IMR-90 (cell line): ENCODE measurements around the gene HYLS1. TPM values are rescaled to one million over a fixed set of nuclear protein-coding genes. Genes with fewer than 3 reads are reported as not detected.

Experiments used
- ATAC-seq: fragments of 200-7000 bp; cut with Tn5 transposase; 2 replicates; pipeline ENCODE4 v1.9.1; 2020; ENCODE audit warnings: low read depth, mild to moderate bottlenecking, moderate library complexity
- BruUV-seq: library from RNA; stranded (reverse); fragments of 400-500 nt; replicated peaks from 2 replicates; lab custom pipeline; 2021; lab: Mats Ljungman, UMichigan
- CTCF ChIA-PET: fragments of 300-600 bp; formaldehyde crosslinking; extraction: SDS; loops from one replicate; lab custom pipeline; 2021; ENCODE audit warnings: antibody characterized with exemption; lab: Yijun Ruan, JAX
- POLR2A ChIA-PET: fragments of 300-600 bp; sonication (Branson Sonifier 250); formaldehyde crosslinking; loops from one replicate; lab custom pipeline; 2022; ENCODE audit warnings: antibody characterized with exemption; ENCODE audit not compliant: unreplicated experiment; lab: Charles Lee
- DNase-seq: peaks from one replicate; pipeline ENCODE4 v3.0.0; 2013
- H2AFZ ChIP-seq: replicated peaks from 2 replicates; pipeline ENCODE3; 2013; ENCODE audit warnings: low read length, mild to moderate bottlenecking; ENCODE audit not compliant: poor library complexity
- H2AK5ac ChIP-seq: 2 replicates; pipeline ENCODE4 v1.6.1; 2013; ENCODE audit warnings: low read depth, low read length, inconsistent platforms
- H2AK9ac ChIP-seq: replicated peaks from 2 replicates; pipeline ENCODE3; 2013; ENCODE audit warnings: mild to moderate bottlenecking, low read depth, low read length, moderate library complexity; ENCODE audit not compliant: poor library complexity
- H2BK120ac ChIP-seq: 2 replicates; pipeline ENCODE4 v1.6.1; 2013; ENCODE audit warnings: low read depth, low read length, inconsistent platforms
- H2BK15ac ChIP-seq: 3 replicates; pipeline ENCODE4 v1.6.1; 2013; ENCODE audit warnings: low read depth, low read length, inconsistent platforms
- H2BK20ac ChIP-seq: 2 replicates; pipeline ENCODE4 v1.6.1; 2013; ENCODE audit warnings: low read depth, mild to moderate bottlenecking, inconsistent platforms, low read length, moderate library complexity
- H2BK5ac ChIP-seq: 2 replicates; pipeline ENCODE4 v1.6.1; 2013; ENCODE audit warnings: mild to moderate bottlenecking, low read depth, low read length, inconsistent platforms; ENCODE audit not compliant: poor library complexity, severe bottlenecking
- H3K14ac ChIP-seq: replicated peaks from 2 replicates; pipeline ENCODE4 v1.6.1; 2013; ENCODE audit warnings: low read depth, low read length, inconsistent platforms
- H3K18ac ChIP-seq: 2 replicates; pipeline ENCODE4 v1.6.1; 2013; ENCODE audit warnings: low read depth, low read length, control low read depth
- H3K23ac ChIP-seq: 2 replicates; pipeline ENCODE4 v1.6.1; 2013; ENCODE audit warnings: low read depth, low read length, inconsistent platforms
- H3K27ac ChIP-seq: 2 replicates; pipeline ENCODE4 v1.5.1; 2013; ENCODE audit warnings: mild to moderate bottlenecking, control low read depth, low read length; ENCODE audit not compliant: insufficient read depth
- H3K27me3 ChIP-seq: 2 replicates; pipeline ENCODE4 v1.6.1; 2013; ENCODE audit warnings: low read length; ENCODE audit not compliant: control insufficient read depth, insufficient read depth
- H3K36me3 ChIP-seq: 2 replicates; pipeline ENCODE4 v1.6.1; 2013; ENCODE audit warnings: low read length, mixed read lengths; ENCODE audit not compliant: control insufficient read depth, insufficient read depth
- H3K4ac ChIP-seq: 2 replicates; pipeline ENCODE4 v1.6.1; 2013; ENCODE audit warnings: low read depth, low read length, inconsistent platforms
- H3K4me1 ChIP-seq: 2 replicates; pipeline ENCODE4 v1.6.1; 2013; ENCODE audit warnings: low read length, mixed read lengths; ENCODE audit not compliant: control insufficient read depth, insufficient read depth
- H3K4me2 ChIP-seq: 2 replicates; pipeline ENCODE4 v1.6.1; 2013; ENCODE audit warnings: low read depth, mild to moderate bottlenecking, control low read depth, low read length, moderate library complexity
- H3K4me3 ChIP-seq: 2 replicates; pipeline ENCODE4 v1.5.1; 2013; ENCODE audit warnings: low read depth, mild to moderate bottlenecking, control low read depth, low read length, moderate library complexity; ENCODE audit not compliant: insufficient read depth
- H3K56ac ChIP-seq: 2 replicates; pipeline ENCODE4 v1.6.1; 2013; ENCODE audit warnings: low read length, inconsistent platforms; ENCODE audit not compliant: insufficient read depth; ENCODE audit errors: extremely low read depth
- H3K79me1 ChIP-seq, 2 experiments: 2 replicates each; pipeline ENCODE4 v1.6.1; 2013; ENCODE audit warnings: low read length in 2 of 2, inconsistent platforms in 1 of 2, low read depth in 1 of 2
- H3K9ac ChIP-seq: 2 replicates; pipeline ENCODE4 v1.6.1; 2013; ENCODE audit warnings: low read depth, low read length, control low read depth
- H3K9me1 ChIP-seq: 2 replicates; pipeline ENCODE4 v1.6.1; 2013; ENCODE audit warnings: low read length, inconsistent platforms; ENCODE audit not compliant: insufficient read depth
- H3K9me3 ChIP-seq: 2 replicates; pipeline ENCODE4 v1.6.1; 2013; ENCODE audit warnings: low read length; ENCODE audit not compliant: control insufficient read depth, insufficient read depth
- H4K20me1 ChIP-seq: 2 replicates; pipeline ENCODE4 v1.6.1; 2013; ENCODE audit warnings: low read length, inconsistent platforms; ENCODE audit not compliant: insufficient read depth
- H4K5ac ChIP-seq: 2 replicates; pipeline ENCODE4 v1.6.1; 2013; ENCODE audit warnings: mild to moderate bottlenecking, low read depth, low read length, control low read depth
- H4K8ac ChIP-seq, 2 experiments: 2 replicates each; pipeline ENCODE4 v1.6.1; 2013; ENCODE audit warnings: low read depth in 2 of 2, low read length in 2 of 2, control low read depth in 1 of 2, inconsistent platforms in 1 of 2
- H4K91ac ChIP-seq: 2 replicates; pipeline ENCODE4 v1.6.1; 2013; ENCODE audit warnings: low read depth, low read length, inconsistent platforms; ENCODE audit not compliant: insufficient read depth
- CEBPB ChIP-seq: IDR thresholded peaks from 2 replicates; pipeline ENCODE4 v1.6.1; 2012; ENCODE audit warnings: low read depth, low read length, improper control_type of control experiment
- CHD1 ChIP-seq: IDR thresholded peaks from 2 replicates; pipeline ENCODE4 v1.6.1; 2012; ENCODE audit warnings: low read depth, low read length, improper control_type of control experiment
- MXI1 ChIP-seq: IDR thresholded peaks from 2 replicates; pipeline ENCODE4 v1.6.1; 2012; ENCODE audit warnings: low read depth, mild to moderate bottlenecking, low read length, moderate library complexity, borderline replicate concordance
- POLR2A ChIP-seq: IDR thresholded peaks from 2 replicates; pipeline ENCODE4 v1.6.1; 2012; ENCODE audit warnings: mild to moderate bottlenecking, low read depth, low read length
- RFX5 ChIP-seq: IDR thresholded peaks from 2 replicates; pipeline ENCODE4 v1.8.0; 2012; ENCODE audit warnings: low read depth, mild to moderate bottlenecking, low read length, moderate library complexity
- SMC3 ChIP-seq: fragments of 150-350 bp; IDR thresholded peaks from 2 replicates; pipeline ENCODE4 v1.6.1; 2016; ENCODE audit warnings: low read depth, mild to moderate bottlenecking, antibody characterized with exemption, low read length, moderate library complexity
- WGBS, 2 experiments: methylation state at CpG; one replicate each; pipeline versions ENCODE4 v1.1.5 to v1.1.7; 2013; ENCODE audit warnings: missing lambda C conversion rate in 2 of 2; ENCODE audit not compliant: insufficient read length in 1 of 2; ENCODE audit errors: extremely low coverage in 2 of 2; 5-methylcytosine and 5-hydroxymethylcytosine counted together
- dilution Hi-C: fragments of 300-500 bp; cut with HindIII; formaldehyde crosslinking; loops from one replicate; pipeline ENCODE4 v1.14.3; 2018; ENCODE audit warnings: low sequenced_read_pairs; ENCODE audit not compliant: unreplicated experiment
- in situ Hi-C: fragments of 300-500 bp; cut with MboI; formaldehyde crosslinking; loops from 3 replicates; pipeline ENCODE4 v1.14.3; 2019; ENCODE audit warnings: low sequenced_read_pairs, inconsistent platforms, mixed read lengths
- intact Hi-C: fragments of 100-400 bp; cut with micrococcal nuclease; formaldehyde crosslinking; loops from 2 replicates; pipeline ENCODE4 v1.10.0; 2022
- polyA plus RNA-seq, 3 experiments: library from polyadenylated mRNA; depleted of rRNA; stranded (reverse); fragments of >200 nt; gene quantifications; 2 replicates each; pipeline ENCODE4 v1.2.3, GENCODE V29; 2012; ENCODE audit warnings: low replicate concordance in 1 of 3
- total RNA-seq: library from RNA; depleted of rRNA; stranded (reverse); fragments of >200 nt; gene quantifications from 2 replicates; pipeline ENCODE4 v1.2.3, GENCODE V29; 2012
- TF ChIP-seq, protein P1 (sequence below): fragments of 150-350 bp; IDR thresholded peaks from 2 replicates; pipeline ENCODE4 v1.6.1; 2017; ENCODE audit warnings: mild to moderate bottlenecking, antibody characterized with exemption, low read length, low read depth

The HYLS1 gene
- total and polyA plus RNA-seq, 2 of the 4 experiments (the other 2 are of a cell fraction) = 5.1 to 8.1 TPM

DNA sequence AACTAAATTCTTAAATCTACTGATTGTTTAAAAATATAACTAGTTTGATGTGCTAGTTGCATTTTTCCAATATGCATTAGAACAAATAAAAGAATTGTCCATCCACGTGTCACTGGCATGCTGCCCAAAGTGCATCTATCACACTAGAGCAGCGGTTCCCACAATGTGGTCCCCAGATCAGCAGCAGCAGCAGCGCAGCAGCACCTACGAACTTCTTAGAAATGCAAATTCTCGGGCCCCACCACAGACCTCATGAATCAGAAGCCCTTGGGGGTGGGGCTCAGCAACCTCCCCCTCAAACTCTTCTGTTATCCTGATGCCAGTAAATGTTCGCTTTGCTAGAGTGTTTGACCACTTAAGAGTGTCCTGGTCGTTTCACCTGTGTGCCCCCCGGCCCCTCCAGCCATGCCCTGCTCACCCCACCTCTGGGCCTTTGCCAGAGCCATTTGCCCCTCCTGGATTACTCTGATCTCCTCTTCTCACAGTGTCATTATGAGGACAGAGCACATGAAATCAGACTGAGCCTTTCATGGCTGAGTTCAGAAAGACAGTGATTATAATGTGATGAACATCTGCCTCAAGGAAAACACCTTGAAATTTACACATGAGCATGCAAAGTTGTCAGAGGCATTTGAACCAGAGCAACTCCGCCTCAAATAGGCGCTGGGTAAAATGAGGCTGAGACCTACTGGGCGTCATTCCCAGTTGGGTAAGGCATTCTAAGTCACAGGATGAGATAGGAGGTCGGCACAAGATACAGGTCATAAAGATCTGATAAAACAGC is 45.8 kb downstream of the HYLS1 start:
- no TSS peak for BruUV-seq
- WGBS, 2 experiments = 62% methylated on average over 3 of the region's 12 CpGs; no CpG with 5 or more reads in 1 of the 2 experiments
- no peak overlapping the region for H4K8ac ChIP-seq
- peaks cover 33% of the 10 kb centered on the region for H3K27me3 ChIP-seq
- no peak overlapping the region for H3K4me3 ChIP-seq
- H3K4ac ChIP-seq = no peak overlapping the region
- no peak overlapping the region for H2BK15ac ChIP-seq
- ChIA-PET CTCF (interaction anchor here (1.2 kb wide), 1 partner anchor 9 kb away, joined by 3 read pairs; no protein-coding TSS in a partner anchor), POLR2A (no interaction called here)
- no peak for DNase-seq
- H4K91ac ChIP-seq = no peak overlapping the region
- H3K4me1 ChIP-seq = no peaks in the 10 kb centered on the region; the same call in 1 of the 2 replicates
- no peak overlapping the region for H3K56ac ChIP-seq
- no peak for ATAC-seq
- H3K27ac ChIP-seq = no peak overlapping the region
- H2BK5ac ChIP-seq = no peak overlapping the region
- no peaks in the 10 kb centered on the region for H4K20me1 ChIP-seq
- no peak overlapping the region for H3K23ac ChIP-seq
- TF ChIP-seq CEBPB (no peak), POLR2A (no peak), CHD1 (no peak), RFX5 (no peak), MXI1 (no peak), SMC3 (no peak)
- TF ChIP-seq, protein P1, sequence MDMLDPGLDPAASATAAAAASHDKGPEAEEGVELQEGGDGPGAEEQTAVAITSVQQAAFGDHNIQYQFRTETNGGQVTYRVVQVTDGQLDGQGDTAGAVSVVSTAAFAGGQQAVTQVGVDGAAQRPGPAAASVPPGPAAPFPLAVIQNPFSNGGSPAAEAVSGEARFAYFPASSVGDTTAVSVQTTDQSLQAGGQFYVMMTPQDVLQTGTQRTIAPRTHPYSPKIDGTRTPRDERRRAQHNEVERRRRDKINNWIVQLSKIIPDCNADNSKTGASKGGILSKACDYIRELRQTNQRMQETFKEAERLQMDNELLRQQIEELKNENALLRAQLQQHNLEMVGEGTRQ = no peak
- no peak overlapping the region for H3K18ac ChIP-seq
- no peaks in the 10 kb centered on the region for H3K9me1 ChIP-seq
- no peaks in the 10 kb centered on the region for H3K36me3 ChIP-seq
- H2AK9ac ChIP-seq = no peak overlapping the region
- no peak overlapping the region for H2AFZ ChIP-seq
- H2AK5ac ChIP-seq = no peak overlapping the region
- no peaks in the 10 kb centered on the region for H3K79me1 ChIP-seq
- in situ Hi-C loops (no loop called here), dilution Hi-C loops (no loop called here), intact Hi-C loops (no loop called here)
- no peak overlapping the region for H3K9ac ChIP-seq
- H2BK20ac ChIP-seq = no peak overlapping the region
- no peaks in the 10 kb centered on the region for H3K9me3 ChIP-seq
- no peak overlapping the region for H2BK120ac ChIP-seq
- H3K4me2 ChIP-seq = no peak overlapping the region
- no peak overlapping the region for H4K5ac ChIP-seq
- no peak overlapping the region for H3K14ac ChIP-seq
